Skin epidermis (tissue), 12 donors: ENCODE data around the gene RAB44.
"Not testable (repeated sequence)": the region's sequence is repeated elsewhere in the genome, so short reads cannot be mapped to it uniquely, and the experiment has no call there.

Source experiments
- H3K27ac ChIP-seq, 21 experiments: fragments of 200-600 bp; sonication (generic) in 11 of 21; one replicate each; pipeline ENCODE4 v1.5.0; 2020; ENCODE audit warnings: mild to moderate bottlenecking in 3 of 21, inconsistent platforms in 2 of 21, moderate library complexity in 2 of 21
- H3K4me3 ChIP-seq, 7 experiments: fragments of 200-600 bp; sonication (generic) in 2 of 7; one replicate each; pipeline ENCODE4 v1.5.0; 2020; ENCODE audit warnings: inconsistent platforms in 2 of 7, mild to moderate bottlenecking in 2 of 7, moderate library complexity in 1 of 7

The RAB44 gene

DNA sequence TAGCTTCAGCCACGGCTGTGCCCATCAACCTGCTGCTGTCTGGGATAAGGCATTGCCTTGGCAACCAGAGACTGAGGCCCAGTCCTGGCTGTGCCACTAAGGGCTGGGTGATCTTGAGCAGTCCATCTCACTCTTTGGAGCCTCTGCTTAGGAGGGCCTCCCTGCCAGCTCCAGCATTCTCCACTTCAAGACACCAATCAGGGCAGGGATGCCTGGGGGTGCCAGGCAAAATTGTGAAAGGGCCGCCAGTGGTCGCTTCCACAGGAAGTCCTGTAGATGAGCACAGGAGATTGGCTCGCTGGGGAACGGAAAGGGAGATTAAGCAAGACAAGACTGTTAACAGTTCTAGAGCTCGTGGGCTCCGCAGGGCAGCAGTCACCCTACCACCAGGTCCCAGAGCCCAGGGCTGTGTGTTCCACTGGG, at the start of gene RAB44:
Gene RAB44 (plus strand): TSS at position 346 of the 423 bp plus-strand sequence. CDS start 6,410 bp downstream, outside the sequence.
- Histone ChIP-seq H3K27ac (peak within 1 kb of the TSS in 1 of 21 experiments; percentile 37), H3K4me3 (no peak within 1 kb of the TSS)

DNA sequence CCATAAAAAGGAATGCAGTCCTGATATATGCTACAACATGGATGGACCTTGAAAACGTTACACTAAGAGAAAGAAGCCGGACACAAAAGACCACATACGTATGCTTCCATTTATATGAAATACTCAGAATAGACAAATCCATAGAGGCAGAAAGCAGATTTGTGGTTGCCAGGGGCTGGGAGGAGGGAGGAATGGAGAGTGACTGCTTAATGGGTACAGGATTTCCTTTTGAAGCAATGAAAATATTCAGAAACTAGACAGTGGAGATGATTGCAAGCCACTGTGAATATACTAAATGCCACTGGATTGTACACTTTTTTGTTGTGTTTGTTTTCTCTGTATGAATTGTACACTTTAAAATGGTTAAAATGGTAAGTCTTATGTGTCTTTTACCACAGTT, 48.5 kb upstream of the RAB44 start:
- Histone ChIP-seq H3K4me3 (no peak overlapping the region), H3K27ac (no peak overlapping the region)

DNA sequence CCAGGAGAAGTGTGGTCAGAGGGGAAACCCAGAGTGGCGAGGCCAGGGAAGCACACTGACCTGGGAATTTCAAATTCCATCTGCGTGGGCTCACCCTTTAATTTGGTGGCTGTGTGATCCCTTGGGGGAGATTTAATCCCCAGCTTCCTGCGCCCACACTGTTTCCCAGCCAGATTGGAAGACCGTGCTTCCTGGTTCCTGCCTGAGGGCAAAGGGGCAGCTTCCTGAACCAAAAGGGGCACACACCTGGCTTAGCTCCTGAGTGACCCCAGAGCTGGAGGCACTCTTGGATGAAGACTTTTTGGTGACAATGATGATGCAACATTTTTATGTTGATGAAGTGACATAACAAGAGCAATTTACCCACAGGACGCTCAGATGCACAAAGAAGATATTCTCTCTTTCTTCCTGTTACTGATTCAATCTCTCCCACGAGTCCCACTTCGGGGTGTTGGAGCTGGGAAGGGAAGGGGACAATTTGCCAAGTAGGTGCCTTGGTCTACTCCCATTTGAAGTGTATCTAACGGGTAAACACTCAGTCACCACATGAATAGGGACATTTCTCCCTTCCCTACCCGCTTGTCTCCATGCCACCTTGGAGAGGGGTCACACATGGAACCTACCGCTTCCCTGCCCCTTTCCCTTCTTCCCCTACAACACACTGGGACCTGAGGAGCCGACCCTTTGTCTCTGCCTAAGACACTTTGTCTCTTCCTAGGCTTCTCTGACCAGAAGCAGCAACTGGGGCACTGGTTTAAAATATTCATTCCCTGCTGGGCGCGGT, 47.7 kb upstream of the RAB44 start:
- Histone ChIP-seq H3K27ac (no peak overlapping the region), H3K4me3 (no peak overlapping the region)

- no peak overlapping the region for H3K4me3 ChIP-seq
- no peak overlapping the region for H3K27ac ChIP-seq
These were observed 46.7 kb upstream of the RAB44 start for GRCh38 chr6:36650848-36651478.

DNA sequence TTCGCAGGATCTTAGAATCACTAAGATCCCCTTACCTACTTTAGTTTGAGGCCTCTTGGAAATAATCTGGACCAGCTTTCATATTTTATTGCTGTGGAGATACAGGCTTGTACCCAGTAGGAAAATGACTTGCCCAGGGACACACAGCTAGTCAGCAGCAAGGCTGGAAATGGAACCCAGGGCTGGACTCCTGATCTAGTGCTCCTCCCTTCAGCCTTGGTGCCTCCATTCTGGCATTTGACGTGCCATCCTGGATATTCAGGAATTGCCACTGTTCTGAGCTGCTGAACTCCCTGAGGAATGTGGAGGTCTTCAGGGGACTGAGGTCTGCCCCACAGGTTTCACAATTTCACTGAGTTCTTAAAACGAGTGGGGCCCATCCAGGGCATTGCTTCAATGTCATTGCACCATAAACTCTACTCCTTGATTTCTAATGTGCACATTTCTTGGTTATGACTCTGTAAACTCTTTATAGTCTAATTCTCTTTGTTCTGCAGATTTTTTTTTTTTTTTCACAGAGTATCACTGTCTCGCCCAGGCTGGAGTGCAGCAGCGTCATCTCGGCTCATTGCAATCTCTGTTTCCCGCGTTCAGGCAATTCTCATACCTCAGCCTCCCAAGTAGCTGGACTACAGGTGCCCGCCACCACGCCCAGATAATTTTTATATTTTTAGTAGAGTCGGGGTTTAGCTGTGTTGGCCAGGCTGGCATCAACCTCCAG, 45.8 kb upstream of the RAB44 start:
- H3K27ac ChIP-seq = no peak overlapping the region

DNA sequence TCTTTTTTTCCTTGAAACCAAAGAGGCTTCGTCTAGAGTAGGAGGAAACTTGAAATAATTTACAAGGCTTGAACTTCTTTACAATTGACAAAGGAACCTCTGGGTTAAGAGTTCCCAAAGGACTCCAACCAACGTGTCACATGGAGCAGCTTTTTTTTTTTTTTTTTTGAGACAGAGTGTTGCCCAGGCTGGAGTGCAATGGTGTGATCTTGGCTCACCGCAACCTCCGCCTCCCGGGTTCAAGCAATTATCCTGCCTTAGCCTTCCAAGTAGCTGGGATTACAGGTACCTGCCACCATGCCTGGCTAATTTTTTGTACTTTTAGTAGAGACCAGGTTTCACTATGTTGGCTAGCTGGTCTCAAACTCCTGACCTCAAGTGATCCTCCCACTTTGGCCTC, 43.2 kb upstream of the RAB44 start:
- not testable (repeated sequence) for H3K27ac ChIP-seq, H3K4me3 ChIP-seq

More for the DNA sequence above, 45.8 kb upstream of the RAB44 start:
- no peak overlapping the region for H3K4me3 ChIP-seq

- Histone ChIP-seq H3K4me3 (no peak overlapping the region), H3K27ac (no peak overlapping the region)
These were observed 42.4 kb upstream of the RAB44 start for GRCh38 chr6:36655085-36655724.

- Histone ChIP-seq H3K4me3 (no peak overlapping the region), H3K27ac (no peak overlapping the region)
These were observed 41.2 kb upstream of the RAB44 start for GRCh38 chr6:36656441-36656840.

DNA sequence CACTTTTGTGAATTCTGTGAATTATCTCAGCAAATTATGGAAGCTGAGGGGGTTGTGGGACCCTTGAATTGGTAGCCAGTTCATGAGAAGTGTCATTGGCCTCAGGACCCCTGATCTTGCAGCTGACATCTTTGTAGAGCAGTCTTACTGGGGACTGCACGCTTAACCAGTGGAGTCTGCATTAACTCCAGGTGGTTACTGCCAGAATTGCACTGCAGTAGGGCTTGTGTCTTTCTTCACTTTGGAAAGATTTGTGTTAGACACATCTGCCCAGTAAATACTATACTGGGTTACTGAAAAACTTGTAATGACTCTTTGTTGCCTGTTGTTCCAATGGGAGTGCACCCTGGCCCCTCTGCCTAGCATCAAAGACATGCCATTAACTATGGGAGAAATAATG, 40.4 kb upstream of the RAB44 start:
- no peak overlapping the region for H3K4me3 ChIP-seq
- H3K27ac ChIP-seq = no peak overlapping the region

DNA sequence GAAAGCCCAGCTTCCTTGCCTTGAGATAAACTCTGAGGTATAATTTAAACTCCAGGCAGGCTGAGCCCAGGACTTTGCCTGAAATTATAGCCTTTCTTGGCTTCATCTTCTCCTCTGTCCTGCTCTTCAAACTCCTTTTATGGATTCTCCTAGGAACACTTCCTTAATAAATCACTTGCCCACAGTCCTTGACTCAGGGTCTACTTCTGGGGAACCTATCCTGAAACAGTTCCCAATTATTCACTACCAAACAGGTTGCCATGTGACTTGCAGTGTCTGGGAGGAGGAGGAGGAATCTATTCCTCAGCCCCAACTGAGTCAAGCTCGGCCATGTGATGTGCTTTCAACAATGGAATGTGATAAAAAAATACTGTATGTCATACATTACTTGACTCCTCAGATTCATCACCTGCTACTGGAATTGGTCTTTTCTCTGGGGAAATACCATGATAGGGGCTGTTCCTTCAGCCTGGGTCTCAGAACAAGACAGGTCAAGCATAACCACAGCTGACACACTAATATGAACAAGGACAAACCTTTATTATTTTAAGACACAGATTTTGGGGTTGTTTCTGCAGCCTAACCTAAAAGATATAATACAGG, 39.6 kb upstream of the RAB44 start:
- no peak overlapping the region for H3K4me3 ChIP-seq
- no peak overlapping the region for H3K27ac ChIP-seq

GRCh38 chr6:36659271-36659670, 38.4 kb upstream of the RAB44 start:
- Histone ChIP-seq H3K4me3 (no peak overlapping the region), H3K27ac (peak overlapping the region in 4 of 21 experiments; percentile 6 to 40 (median 22))

GRCh38 chr6:36660771-36661471, 36.7 kb upstream of the RAB44 start:
- H3K4me3 ChIP-seq = peak overlapping the region in 2 of 7 experiments; percentile 1 to 10
- H3K27ac ChIP-seq = peak overlapping the region in 2 of 21 experiments; percentile 26 to 50

- peak overlapping the region in 11 of 21 experiments; percentile 6 to 67 (median 46) for H3K27ac ChIP-seq
- H3K4me3 ChIP-seq = no peak overlapping the region
These were observed 35.2 kb upstream of the RAB44 start for GRCh38 chr6:36662380-36662779.

DNA sequence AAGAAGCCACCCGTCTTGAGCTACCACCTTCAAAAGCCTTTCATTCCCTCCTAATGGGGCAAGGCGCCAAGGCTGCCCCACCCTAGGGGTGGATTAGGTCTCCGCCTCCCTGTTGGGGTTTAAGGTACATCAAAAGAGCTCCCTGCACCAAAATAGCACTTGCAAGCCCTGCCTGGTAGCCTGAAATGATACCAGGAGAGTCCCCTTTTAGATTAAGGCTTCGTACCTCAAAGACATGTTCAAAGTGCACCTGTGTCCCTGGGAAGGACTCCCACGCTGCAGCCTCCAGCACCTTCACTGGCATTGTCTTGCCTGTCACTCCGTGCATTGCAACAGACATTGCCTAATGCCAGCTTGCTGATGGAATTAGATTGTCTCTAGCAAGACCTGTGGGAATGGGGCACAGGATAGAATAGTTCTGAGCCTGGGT, 34.8 kb upstream of the RAB44 start:
- Histone ChIP-seq H3K27ac (peak overlapping the region in 13 of 21 experiments; percentile 6 to 67 (median 46)), H3K4me3 (no peak overlapping the region)

DNA sequence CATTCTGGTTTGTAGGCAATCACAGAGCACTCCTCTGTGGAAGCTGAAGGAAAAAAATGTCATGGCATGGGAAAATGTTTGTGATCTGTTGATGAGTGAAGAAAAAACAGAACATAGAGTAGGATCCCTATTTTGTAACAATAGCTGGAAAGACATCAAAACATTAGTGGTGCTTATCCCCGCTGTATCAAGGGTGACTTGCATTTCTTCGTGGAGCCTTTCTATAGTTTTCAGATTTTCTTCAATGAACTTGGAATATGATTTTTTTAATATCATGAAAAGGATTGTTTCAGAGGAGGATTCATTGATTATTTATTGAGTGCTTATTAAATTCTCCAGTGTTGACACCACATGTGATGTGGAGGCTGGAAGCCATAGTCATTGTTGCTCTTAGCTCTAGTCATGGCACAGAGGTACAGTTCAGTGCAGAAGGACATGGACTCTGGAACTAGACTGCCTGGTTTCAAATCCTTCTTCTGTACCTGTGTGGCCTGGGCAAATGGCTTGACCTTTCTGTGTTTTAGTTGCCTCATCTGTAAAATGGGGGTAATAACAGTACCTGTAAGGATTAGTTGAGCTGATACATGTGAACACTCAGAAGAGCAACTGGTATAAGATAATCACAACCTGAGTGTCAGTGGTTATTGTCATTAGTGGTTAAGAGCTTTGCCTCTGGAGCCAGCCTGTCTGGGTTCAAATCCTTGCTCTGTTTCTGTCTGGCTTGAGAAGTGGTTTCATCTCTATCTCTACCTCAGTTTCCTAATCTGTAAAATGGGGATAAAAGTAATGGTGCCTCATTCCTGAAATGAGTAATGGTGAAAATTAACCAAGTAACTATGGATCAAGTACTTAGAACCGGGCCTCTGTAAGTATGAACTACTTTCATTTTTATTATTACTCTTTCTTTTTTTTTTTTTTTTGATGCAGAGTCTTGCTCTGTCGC, 33.9 kb upstream of the RAB44 start:
- H3K27ac ChIP-seq = peak overlapping the region in 12 of 21 experiments; percentile 4 to 65 (median 40)
- no peak overlapping the region for H3K4me3 ChIP-seq

DNA sequence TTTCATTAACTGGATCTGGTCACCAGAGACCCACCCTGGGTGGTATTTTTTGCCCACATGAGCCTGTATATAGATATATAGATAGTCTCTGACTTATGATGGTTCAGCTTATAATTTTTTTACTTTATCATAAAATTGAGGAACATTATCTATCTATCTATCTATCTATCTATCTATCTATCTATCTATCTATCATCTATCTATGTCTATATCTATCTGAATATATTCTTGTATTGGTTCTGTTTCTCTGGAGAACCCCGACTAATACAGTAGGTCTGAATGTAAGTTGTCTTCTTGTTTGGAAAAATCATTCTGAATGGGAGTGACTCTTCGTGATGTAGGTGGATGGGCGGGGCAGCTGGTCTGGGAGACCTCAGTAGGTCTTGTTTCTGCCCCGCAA, 32.4 kb upstream of the RAB44 start:
- H3K4me3 ChIP-seq = no peak overlapping the region

DNA sequence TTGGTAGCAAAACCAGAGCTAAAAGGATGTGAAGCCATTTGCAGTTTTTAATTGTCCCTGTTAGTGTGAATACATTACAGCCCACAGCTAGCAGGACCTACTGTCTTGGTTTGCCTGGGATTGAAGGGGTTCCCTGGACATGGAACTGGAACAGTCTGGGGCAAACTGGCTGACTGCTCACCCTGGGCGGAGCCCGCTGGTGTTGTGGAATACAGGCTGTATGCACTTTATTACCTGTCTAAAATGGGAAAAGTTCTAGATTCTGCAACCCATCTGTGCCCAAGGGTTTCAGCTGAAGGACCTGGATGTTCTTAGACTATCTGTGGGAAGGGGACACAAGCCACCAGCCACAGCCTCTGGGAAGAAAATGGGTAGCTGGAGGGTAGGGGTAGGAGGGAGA, 31.3 kb upstream of the RAB44 start:
- Histone ChIP-seq H3K4me3 (no peak overlapping the region), H3K27ac (peak overlapping the region in 6 of 21 experiments; percentile 4 to 75 (median 44))

More for the DNA sequence above, 32.4 kb upstream of the RAB44 start:
- no peak overlapping the region for H3K27ac ChIP-seq
